SK-N-MC (cell line): ENCODE results near the gene ATP2B1.

Experiments used
- EZH2 ChIP-seq: fragments of 200-600 bp; sonication (generic); IDR thresholded peaks from one replicate; pipeline ENCODE4 v1.6.1; 2017; ENCODE audit warnings: antibody characterized with exemption
- POLR2AphosphoS5 ChIP-seq: IDR thresholded peaks from 2 replicates; pipeline ENCODE4 v1.6.1; 2012; ENCODE audit warnings: mild to moderate bottlenecking, low read depth, low read length, borderline replicate concordance

- TF ChIP-seq EZH2 (no peak), POLR2AphosphoS5 (no peak)
These were observed 58.4 kb downstream of the ATP2B1 start for GRCh38 chr12:89650239-89650638.
